ENCODE data around the gene OAS2.

OAS2 gene

DNA sequence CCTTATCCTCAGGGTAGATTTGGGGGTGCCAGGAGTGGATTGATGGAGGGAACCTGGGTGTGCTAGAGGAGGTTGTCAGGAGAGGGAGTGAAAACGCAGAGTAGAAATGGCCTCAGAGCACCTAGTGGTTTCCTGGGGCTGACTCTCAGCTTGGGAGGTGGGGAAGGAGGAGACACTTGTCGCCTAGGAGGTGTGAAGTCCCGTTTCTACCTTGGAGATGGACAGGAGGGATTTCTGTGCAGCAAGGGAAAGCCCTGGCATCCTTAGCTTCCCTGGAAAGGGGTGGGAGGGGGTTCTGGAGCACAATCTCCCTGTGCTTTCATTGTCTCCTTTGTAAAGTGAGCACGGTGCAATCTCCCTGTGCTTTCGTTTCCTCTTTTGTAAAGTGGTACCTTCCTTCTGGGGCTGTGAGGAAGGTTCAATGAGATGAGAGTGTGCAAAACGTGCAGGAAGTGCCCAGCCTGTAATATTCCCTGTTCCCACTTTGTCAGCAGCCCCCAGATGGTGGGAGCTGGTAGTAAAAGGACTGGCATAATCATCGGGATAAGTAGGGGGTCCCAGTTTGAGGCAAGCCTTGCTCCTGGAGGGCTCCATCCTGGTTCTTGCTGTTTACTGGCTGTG is 38.4 kb upstream of the OAS2 start:
- TF ChIP-seq, protein P1, sequence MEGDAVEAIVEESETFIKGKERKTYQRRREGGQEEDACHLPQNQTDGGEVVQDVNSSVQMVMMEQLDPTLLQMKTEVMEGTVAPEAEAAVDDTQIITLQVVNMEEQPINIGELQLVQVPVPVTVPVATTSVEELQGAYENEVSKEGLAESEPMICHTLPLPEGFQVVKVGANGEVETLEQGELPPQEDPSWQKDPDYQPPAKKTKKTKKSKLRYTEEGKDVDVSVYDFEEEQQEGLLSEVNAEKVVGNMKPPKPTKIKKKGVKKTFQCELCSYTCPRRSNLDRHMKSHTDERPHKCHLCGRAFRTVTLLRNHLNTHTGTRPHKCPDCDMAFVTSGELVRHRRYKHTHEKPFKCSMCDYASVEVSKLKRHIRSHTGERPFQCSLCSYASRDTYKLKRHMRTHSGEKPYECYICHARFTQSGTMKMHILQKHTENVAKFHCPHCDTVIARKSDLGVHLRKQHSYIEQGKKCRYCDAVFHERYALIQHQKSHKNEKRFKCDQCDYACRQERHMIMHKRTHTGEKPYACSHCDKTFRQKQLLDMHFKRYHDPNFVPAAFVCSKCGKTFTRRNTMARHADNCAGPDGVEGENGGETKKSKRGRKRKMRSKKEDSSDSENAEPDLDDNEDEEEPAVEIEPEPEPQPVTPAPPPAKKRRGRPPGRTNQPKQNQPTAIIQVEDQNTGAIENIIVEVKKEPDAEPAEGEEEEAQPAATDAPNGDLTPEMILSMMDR (IDR thresholded peaks at IDR 0.05): no peak
- Histone ChIP-seq H3K4me3 (no peak overlapping the region), H3K27me3 (no peaks in the 10 kb centered on the region), H3K4me1 (peaks cover 0 to 17% (median 10%) of the 10 kb centered on the region in 4 donors), H3K27ac (no peak overlapping the region), H3K9me3 (no peaks in the 10 kb centered on the region), H3K36me3 (peaks cover 0 to 12% (median 0%) of the 10 kb centered on the region in 3 donors)
- DNase-seq: no peak
- intact Hi-C loops (cut with DNase I; ENCODE audit: low total_unique reads): no loop called here

DNA sequence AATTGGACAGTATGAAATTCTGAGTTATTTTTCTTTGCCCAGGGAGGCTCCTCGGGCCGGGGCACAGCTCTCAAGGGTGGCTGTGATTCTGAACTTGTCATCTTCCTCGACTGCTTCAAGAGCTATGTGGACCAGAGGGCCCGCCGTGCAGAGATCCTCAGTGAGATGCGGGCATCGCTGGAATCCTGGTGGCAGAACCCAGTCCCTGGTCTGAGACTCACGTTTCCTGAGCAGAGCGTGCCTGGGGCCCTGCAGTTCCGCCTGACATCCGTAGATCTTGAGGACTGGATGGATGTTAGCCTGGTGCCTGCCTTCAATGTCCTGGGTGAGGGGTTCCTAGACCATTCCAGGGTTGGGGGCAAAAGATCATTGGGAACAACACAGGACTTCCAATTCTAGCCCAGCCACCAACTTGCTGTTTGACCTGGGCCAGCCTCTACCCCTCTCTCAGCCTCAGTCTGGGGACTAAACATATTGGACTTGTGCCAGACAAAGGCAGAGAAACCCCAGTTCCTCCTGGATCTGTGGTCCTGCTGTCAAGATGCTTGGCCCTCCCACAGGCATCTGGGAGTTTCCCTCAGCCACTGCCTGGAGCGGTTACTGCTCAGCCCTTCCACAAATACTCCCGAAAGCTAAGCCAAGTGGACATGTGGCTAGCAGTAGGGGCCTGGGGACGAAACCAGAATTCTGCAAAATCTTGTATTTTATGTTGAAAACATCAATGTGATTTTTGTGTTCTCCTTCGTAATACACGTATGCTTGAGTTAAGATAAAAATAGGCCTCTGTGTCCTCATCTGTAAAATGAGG is 36.6 kb upstream of the OAS2 start:
- Histone ChIP-seq H3K27ac (no peak overlapping the region), H3K27me3 (no peaks in the 10 kb centered on the region), H3K9me3 (no peaks in the 10 kb centered on the region), H3K36me3 (peaks cover 0 to 21% (median 0%) of the 10 kb centered on the region in 3 donors), H3K4me3 (no peak overlapping the region), H3K4me1 (peaks cover 0 to 17% (median 10%) of the 10 kb centered on the region in 4 donors)
- no peak for DNase-seq
- TF ChIP-seq, protein P1 (IDR thresholded peaks at IDR 0.05): no peak
- intact Hi-C loops (cut with DNase I; ENCODE audit: low total_unique reads): no loop called here

DNA sequence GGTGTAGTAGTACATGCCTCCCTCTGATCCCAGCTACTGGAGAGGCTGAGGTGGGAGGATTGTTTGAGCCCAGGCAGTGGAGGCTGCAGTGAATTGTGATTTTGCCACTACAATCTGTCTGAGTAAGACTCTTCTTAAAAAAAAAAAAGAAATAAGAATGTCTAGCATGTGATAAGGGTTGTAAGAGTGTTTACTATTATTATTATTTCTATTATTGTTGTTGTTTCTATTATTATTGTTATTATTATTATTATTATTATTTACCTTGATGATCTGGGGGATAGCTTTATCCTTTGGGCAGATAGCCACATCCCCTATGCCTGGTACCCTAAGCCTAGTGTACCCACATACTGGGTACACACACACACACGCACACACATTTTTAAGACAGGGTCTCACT is 35.7 kb upstream of the OAS2 start:
- Histone ChIP-seq H3K27ac (no peak overlapping the region), H3K4me3 (no peak overlapping the region), H3K36me3 (peaks cover 0 to 21% (median 0%) of the 10 kb centered on the region in 3 donors), H3K27me3 (no peaks in the 10 kb centered on the region), H3K9me3 (no peaks in the 10 kb centered on the region), H3K4me1 (peaks cover 0 to 17% (median 10%) of the 10 kb centered on the region in 4 donors)
- no peak for DNase-seq
- TF ChIP-seq, protein P1 (IDR thresholded peaks at IDR 0.05): no peak
- intact Hi-C loops (cut with DNase I; ENCODE audit: low total_unique reads): no loop called here

DNA sequence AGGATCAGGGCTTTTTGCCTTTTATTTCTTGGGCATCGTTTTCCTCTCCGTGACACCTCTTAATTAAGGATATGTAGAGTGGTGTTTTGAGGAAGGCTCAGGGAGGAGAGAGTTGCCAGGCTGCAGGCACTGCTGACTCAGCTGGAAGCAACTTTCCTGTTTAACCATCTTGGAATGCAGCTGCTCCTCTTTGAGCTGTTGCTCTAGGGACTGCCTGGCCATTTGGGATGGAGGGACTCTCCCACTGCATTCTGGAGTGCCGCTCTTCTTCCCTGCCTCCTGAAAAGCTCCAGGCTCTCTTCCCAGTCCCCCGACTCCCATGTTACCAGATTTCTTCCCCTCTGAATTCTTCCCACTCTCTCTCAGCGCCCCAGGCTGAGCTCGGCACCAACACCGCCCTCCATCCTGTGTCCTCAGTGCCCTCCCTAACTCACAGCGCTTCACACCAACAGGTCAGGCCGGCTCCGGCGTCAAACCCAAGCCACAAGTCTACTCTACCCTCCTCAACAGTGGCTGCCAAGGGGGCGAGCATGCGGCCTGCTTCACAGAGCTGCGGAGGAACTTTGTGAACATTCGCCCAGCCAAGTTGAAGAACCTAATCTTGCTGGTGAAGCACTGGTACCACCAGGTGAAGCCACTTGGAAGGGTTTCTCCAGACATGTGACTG is 34.2 kb upstream of the OAS2 start:
- intact Hi-C loops (cut with DNase I; ENCODE audit: low total_unique reads): no loop called here
- peaks cover 0 to 21% (median 5%) of the 10 kb centered on the region in 3 donors for H3K36me3 ChIP-seq

DNA sequence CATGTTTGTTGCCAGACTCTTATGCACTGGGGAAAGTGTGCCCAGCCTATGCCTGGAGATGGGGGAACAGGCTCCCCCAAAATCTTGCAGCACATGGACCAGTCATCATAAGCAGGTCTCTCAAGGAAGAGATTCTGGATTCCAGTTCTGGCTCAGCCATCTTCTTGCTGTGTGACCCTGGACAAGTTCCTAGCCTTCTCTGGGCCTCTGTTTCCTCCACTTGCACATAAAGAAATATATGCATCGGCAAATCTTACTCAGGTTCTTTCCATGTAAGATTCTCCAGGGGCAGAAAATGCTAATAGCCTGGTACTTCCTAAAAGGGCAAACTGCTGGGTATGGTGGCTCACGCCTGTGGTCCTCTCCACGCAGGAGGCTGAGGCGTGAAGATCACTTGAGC is 32.8 kb upstream of the OAS2 start:
- no peak overlapping the region for H3K27ac ChIP-seq
- H3K9me3 ChIP-seq: no peaks in the 10 kb centered on the region
- intact Hi-C loops (cut with DNase I; ENCODE audit: low total_unique reads): no loop called here
- no peaks in the 10 kb centered on the region for H3K27me3 ChIP-seq
- no peak for DNase-seq
- no peaks in the 10 kb centered on the region for H3K4me1 ChIP-seq
- no peak overlapping the region for H3K4me3 ChIP-seq
- peaks cover 0 to 29% (median 13%) of the 10 kb centered on the region in 3 donors for H3K36me3 ChIP-seq
- TF ChIP-seq, protein P1 (IDR thresholded peaks at IDR 0.05): no peak

More for the DNA sequence above, 34.2 kb upstream of the OAS2 start:
- no peak for DNase-seq
- H3K4me1 ChIP-seq: peaks cover 0 to 9% (median 4%) of the 10 kb centered on the region in 4 donors
- H3K4me3 ChIP-seq: no peak overlapping the region
- TF ChIP-seq, protein P1 (IDR thresholded peaks at IDR 0.05): no peak
- no peaks in the 10 kb centered on the region for H3K27me3 ChIP-seq
- no peaks in the 10 kb centered on the region for H3K9me3 ChIP-seq
- no peak overlapping the region for H3K27ac ChIP-seq
